ENCODE data around the gene SLC25A22. TPM values are rescaled to one million over a fixed set of nuclear protein-coding genes. Genes with fewer than 3 reads are reported as not detected.

Gene SLC25A22
- total RNA-seq, 1 donor from 2014 or later = 10.3 TPM

GRCh38 chr11:779955-780532, 18.0 kb downstream of the SLC25A22 start:
- Histone ChIP-seq H3K27me3 (no peaks in the 10 kb centered on the region), H3K9me3 (no peaks in the 10 kb centered on the region), H3K36me3 (no peaks in the 10 kb centered on the region), H3K27ac (no peak overlapping the region), H3K4me3 (no peak overlapping the region), H3K4me1 (peaks cover 51% of the 10 kb centered on the region)
- TF ChIP-seq POLR2AphosphoS5 (IDR thresholded peaks at IDR 0.05; ENCODE audit: insufficient read depth in 1 of 2, low read depth in 1 of 2) (no peak), POLR2A (IDR thresholded peaks at IDR 0.05) (no peak), CTCF (IDR thresholded peaks at IDR 0.05) (no peak)
- intact Hi-C loops (cut with DNase I) = no loop called here
- DNase-seq (ENCODE audit: extremely low spot score in 2 of 2) = no peak

- H3K27ac ChIP-seq = no peak overlapping the region
- H3K4me3 ChIP-seq = no peak overlapping the region
- no peaks in the 10 kb centered on the region for H3K27me3 ChIP-seq
- H3K9me3 ChIP-seq = no peaks in the 10 kb centered on the region
- no peak for DNase-seq (ENCODE audit: extremely low spot score in 2 of 2)
- no peaks in the 10 kb centered on the region for H3K36me3 ChIP-seq
- intact Hi-C loops (cut with DNase I) = no loop called here
- H3K4me1 ChIP-seq = peaks cover 54% of the 10 kb centered on the region
- TF ChIP-seq CTCF (IDR thresholded peaks at IDR 0.05) = no peak
- TF ChIP-seq POLR2A (IDR thresholded peaks at IDR 0.05) = no peak
- TF ChIP-seq POLR2AphosphoS5 (IDR thresholded peaks at IDR 0.05; ENCODE audit: insufficient read depth in 1 of 2, low read depth in 1 of 2) = no peak
Measured at GRCh38 chr11:778976-779954, 18.8 kb downstream of the SLC25A22 start.

- no peak for DNase-seq (ENCODE audit: extremely low spot score in 2 of 2)
- H3K4me3 ChIP-seq = peak within 1 kb of the TSS; percentile 80 to 96
- intact Hi-C loops (cut with DNase I) = no loop called here
- H3K9me3 ChIP-seq = no peaks in the 10 kb centered on the region
- no peaks in the 10 kb centered on the region for H3K27me3 ChIP-seq
- H3K27ac ChIP-seq = peak within 1 kb of the TSS; percentile 87
- TF ChIP-seq POLR2A (IDR thresholded peaks at IDR 0.05) = peak in 1 of 2 donors; percentile 86
- TF ChIP-seq POLR2AphosphoS5 (IDR thresholded peaks at IDR 0.05; ENCODE audit: insufficient read depth in 1 of 2, low read depth in 1 of 2) = peak in 1 of 2 donors; percentile 39
- TF ChIP-seq CTCF (IDR thresholded peaks at IDR 0.05) = no peak
- no peaks in the 10 kb centered on the region for H3K36me3 ChIP-seq
- peaks cover 41% of the 10 kb centered on the region for H3K4me1 ChIP-seq
Measured at GRCh38 chr11:777288-778255, 20.5 kb downstream of the SLC25A22 start, which contains the start of gene GATD1. TSS of gene GATD1 (minus strand) at chr11:777487. CDS start at chr11:777462, 25 bp downstream.

- H3K9me3 ChIP-seq = no peaks in the 10 kb centered on the region
- H3K4me3 ChIP-seq = peak overlapping the region; percentile 80 to 96
- H3K27ac ChIP-seq = peak overlapping the region; percentile 87
- no peaks in the 10 kb centered on the region for H3K27me3 ChIP-seq
- no peak for DNase-seq (ENCODE audit: extremely low spot score in 2 of 2)
- H3K36me3 ChIP-seq = peaks cover 0 to 8% of the 10 kb centered on the region in 2 donors
- peaks cover 35% of the 10 kb centered on the region for H3K4me1 ChIP-seq
- TF ChIP-seq CTCF (IDR thresholded peaks at IDR 0.05) (no peak), POLR2A (IDR thresholded peaks at IDR 0.05) (no peak), POLR2AphosphoS5 (IDR thresholded peaks at IDR 0.05; ENCODE audit: insufficient read depth in 1 of 2, low read depth in 1 of 2) (peak in 1 of 2 donors; percentile 12)
- intact Hi-C loops (cut with DNase I) = no loop called here
Measured at GRCh38 chr11:776561-777287, 21.4 kb downstream of the SLC25A22 start.
